ENCODE data around the gene MLLT3. TPM values are rescaled to one million over a fixed set of nuclear protein-coding genes. Genes with fewer than 3 reads are reported as not detected.

MLLT3 gene
- total RNA-seq, 1 donor from 2014 or later: 7.7 TPM

DNA sequence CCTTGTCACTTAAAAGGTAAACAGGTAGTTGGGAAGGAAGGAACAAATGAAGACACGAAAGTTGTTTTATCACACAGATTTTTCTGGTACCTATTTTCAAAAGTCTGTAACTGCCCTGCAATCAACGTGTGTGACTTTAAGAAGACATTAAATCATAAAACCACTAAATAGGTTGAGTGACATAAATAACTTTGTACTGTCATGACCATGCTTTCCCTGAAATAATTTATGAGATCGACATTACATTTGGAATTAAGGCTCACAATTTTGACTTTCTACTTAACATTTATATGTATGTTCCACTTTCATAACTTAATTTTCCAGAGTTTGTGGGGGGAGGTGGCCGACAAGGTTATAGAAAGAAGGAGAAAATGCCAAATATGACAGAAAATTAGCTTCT, 181.1 kb downstream of the MLLT3 start:
- TF ChIP-seq CTCF (IDR thresholded peaks at IDR 0.05): no peak
- DNase-seq (ENCODE audit: low spot score): no peak
- Mint-ChIP-seq H3K4me3 (ENCODE audit: unreplicated experiment) (no peak overlapping the region), H3K27me3 (ENCODE audit: low read depth) (peaks cover 2% of the 10 kb centered on the region), H3K36me3 (ENCODE audit: low read depth) (no peaks in the 10 kb centered on the region), H3K27ac (ENCODE audit: unreplicated experiment) (no peak overlapping the region), H3K4me1 (ENCODE audit: low read depth) (peaks cover 38% of the 10 kb centered on the region), H3K9me3 (ENCODE audit: low read depth) (no peaks in the 10 kb centered on the region)

- H3K9me3 Mint-ChIP-seq (ENCODE audit: low read depth): no peaks in the 10 kb centered on the region
- peaks cover 32% of the 10 kb centered on the region for H3K4me1 Mint-ChIP-seq (ENCODE audit: low read depth)
- no peak for TF ChIP-seq CTCF (IDR thresholded peaks at IDR 0.05)
- H3K27me3 Mint-ChIP-seq (ENCODE audit: low read depth): peaks cover 2% of the 10 kb centered on the region
- no peaks in the 10 kb centered on the region for H3K36me3 Mint-ChIP-seq (ENCODE audit: low read depth)
- H3K27ac Mint-ChIP-seq (ENCODE audit: unreplicated experiment): peak overlapping the region; percentile 27
- DNase-seq (ENCODE audit: low spot score): no peak
- no peak overlapping the region for H3K4me3 Mint-ChIP-seq (ENCODE audit: unreplicated experiment)
Observed at GRCh38 chr9:20437476-20437875, 184.8 kb downstream of the MLLT3 start.

DNA sequence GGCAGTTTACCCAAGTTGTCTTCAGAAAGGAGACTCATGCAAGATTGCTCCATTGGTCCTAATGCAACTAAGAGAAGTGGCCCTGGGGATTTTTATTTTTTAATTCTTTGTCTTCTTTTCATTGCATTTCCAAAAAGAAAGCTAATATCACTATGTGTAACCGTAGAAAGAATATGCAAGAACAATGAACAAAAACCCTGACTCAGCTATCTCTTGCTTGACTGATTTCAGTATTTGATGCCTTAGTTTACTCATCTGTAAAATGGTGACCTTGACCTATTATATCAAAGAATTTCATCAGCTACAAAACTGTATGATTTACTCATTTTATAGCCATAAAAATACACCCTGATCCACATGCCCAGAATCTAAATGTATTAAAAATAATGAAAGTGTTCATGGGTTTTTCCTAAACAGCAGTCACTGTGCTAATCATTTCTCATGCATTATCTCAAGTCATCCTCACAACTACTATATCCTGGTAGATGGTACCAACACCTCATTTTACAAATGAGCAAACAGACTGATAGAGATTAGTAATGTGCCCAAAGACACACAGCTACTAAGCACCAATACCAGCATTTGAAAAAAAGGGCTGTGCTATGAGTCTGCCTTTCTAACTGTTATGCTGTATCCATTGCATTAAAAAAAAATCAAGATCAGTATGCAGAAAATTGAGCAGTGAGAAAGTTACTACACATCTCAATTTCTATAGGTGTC, 185.7 kb downstream of the MLLT3 start:
- no peaks in the 10 kb centered on the region for H3K9me3 Mint-ChIP-seq (ENCODE audit: low read depth)
- H3K27me3 Mint-ChIP-seq (ENCODE audit: low read depth): peaks cover 2% of the 10 kb centered on the region
- no peaks in the 10 kb centered on the region for H3K36me3 Mint-ChIP-seq (ENCODE audit: low read depth)
- no peak for TF ChIP-seq CTCF (IDR thresholded peaks at IDR 0.05)
- peaks cover 23% of the 10 kb centered on the region for H3K4me1 Mint-ChIP-seq (ENCODE audit: low read depth)
- no peak for DNase-seq (ENCODE audit: low spot score)
- H3K4me3 Mint-ChIP-seq (ENCODE audit: unreplicated experiment): no peak overlapping the region
- no peak overlapping the region for H3K27ac Mint-ChIP-seq (ENCODE audit: unreplicated experiment)

DNA sequence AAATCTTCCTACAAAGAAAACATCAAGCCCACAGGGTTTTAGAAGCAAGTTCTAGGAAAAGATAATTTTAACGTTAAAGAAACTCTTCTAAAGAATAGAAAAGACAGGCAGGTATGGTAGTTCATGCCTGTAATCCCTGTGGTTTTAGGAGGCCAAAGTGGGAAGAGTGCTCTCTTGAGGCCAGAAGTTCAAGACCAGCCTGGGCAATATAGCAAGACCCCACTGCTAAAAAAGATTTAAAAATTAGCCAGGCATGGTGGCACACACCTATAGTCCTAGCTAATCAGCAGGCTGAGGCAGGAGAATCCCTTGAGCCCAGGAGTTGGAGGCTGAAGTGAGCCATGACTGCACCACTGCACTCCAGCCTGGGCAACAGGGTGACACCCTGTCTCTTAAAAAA, 193.3 kb downstream of the MLLT3 start:
- Mint-ChIP-seq H3K4me1 (ENCODE audit: low read depth) (no peaks in the 10 kb centered on the region), H3K4me3 (ENCODE audit: unreplicated experiment) (no peak overlapping the region), H3K27ac (ENCODE audit: unreplicated experiment) (no peak overlapping the region), H3K27me3 (ENCODE audit: low read depth) (no peaks in the 10 kb centered on the region), H3K36me3 (ENCODE audit: low read depth) (no peaks in the 10 kb centered on the region), H3K9me3 (ENCODE audit: low read depth) (no peaks in the 10 kb centered on the region)
- TF ChIP-seq CTCF (IDR thresholded peaks at IDR 0.05): no peak
- DNase-seq (ENCODE audit: low spot score): no peak

GRCh38 chr9:20427359-20427758, 194.9 kb downstream of the MLLT3 start:
- Mint-ChIP-seq H3K27ac (ENCODE audit: unreplicated experiment) (no peak overlapping the region), H3K9me3 (ENCODE audit: low read depth) (no peaks in the 10 kb centered on the region), H3K27me3 (ENCODE audit: low read depth) (peaks cover 3% of the 10 kb centered on the region), H3K36me3 (ENCODE audit: low read depth) (no peaks in the 10 kb centered on the region), H3K4me1 (ENCODE audit: low read depth) (no peaks in the 10 kb centered on the region), H3K4me3 (ENCODE audit: unreplicated experiment) (no peak overlapping the region)
- no peak for DNase-seq (ENCODE audit: low spot score)
- no peak for TF ChIP-seq CTCF (IDR thresholded peaks at IDR 0.05)
